HepG2 (cell line): Measurements from ENCODE around the gene GALNT8. TPM values are rescaled to one million over a fixed set of nuclear protein-coding genes. Genes with fewer than 3 reads are reported as not detected.

Experiments
- ATAC-seq: fragments of 200-7000 bp; cut with Tn5 transposase; 3 replicates; pipeline ENCODE4 v1.9.1; 2020; ENCODE audit warnings: mild to moderate bottlenecking, moderate library complexity
- BruUV-seq: library from RNA; stranded (reverse); fragments of 400-500 nt; replicated peaks from 2 replicates; lab custom pipeline; 2021; lab: Mats Ljungman, UMichigan
- CTCF ChIA-PET: fragments of 300-600 bp; formaldehyde crosslinking; extraction: SDS; loops from one replicate; lab custom pipeline; 2021; ENCODE audit warnings: low total read pairs, inconsistent platforms, low intra/inter-chr PET ratio; lab: Yijun Ruan, JAX
- POLR2A ChIA-PET: fragments of 350-600 bp; sonication (Branson Sonifier 250); formaldehyde crosslinking; loops from one replicate; lab custom pipeline; 2020; ENCODE audit warnings: antibody characterized with exemption, inconsistent platforms; lab: Yijun Ruan, JAX
- DNase-seq: peaks from one replicate; pipeline ENCODE4 v3.0.0-alpha.2; 2015; ENCODE audit warnings: low spot score
- FAIRE-seq: peaks from 3 replicates; lab custom pipeline; 2011; peaks lifted over from hg19 to GRCh38; lab: Jason Lieb, UNC
- H2AFZ ChIP-seq: one replicate; pipeline ENCODE4 v1.6.1; 2011; ENCODE audit warnings: low read length, inconsistent platforms
- H3K27ac ChIP-seq: fragments of 300-600 bp; 3 replicates; pipeline ENCODE4 v1.8.0; 2011; ENCODE audit warnings: mixed run types, mild to moderate bottlenecking, mixed read lengths, low read length, inconsistent platforms; ENCODE audit not compliant: insufficient read depth; ENCODE audit errors: extremely low read length
- H3K27me3 ChIP-seq, 2 experiments: fragments of 200-600 bp in 1 of 2; 2 replicates in 1 of 2; 3 replicates in 1 of 2; pipeline versions ENCODE4 v1.6.0 to v1.8.0; 2011; ENCODE audit warnings: low read length in 2 of 2, mild to moderate bottlenecking in 2 of 2, moderate library complexity in 2 of 2, inconsistent platforms in 1 of 2; ENCODE audit not compliant: insufficient read depth in 2 of 2, control insufficient read depth in 1 of 2
- H3K36me3 ChIP-seq, 2 experiments: fragments of 200-600 bp in 1 of 2; replicated peaks in 1 of 2; 2 replicates in 1 of 2; 3 replicates in 1 of 2; pipeline versions ENCODE4 v1.5.1 to v1.8.0; 2011; ENCODE audit warnings: low read length in 2 of 2, inconsistent platforms in 1 of 2; ENCODE audit not compliant: insufficient read depth in 2 of 2, control insufficient read depth in 1 of 2
- H3K4me1 ChIP-seq: 2 replicates; pipeline ENCODE4 v1.5.1; 2012; ENCODE audit warnings: low read length, inconsistent platforms; ENCODE audit not compliant: insufficient read depth
- H3K4me2 ChIP-seq: 2 replicates; pipeline ENCODE4 v1.6.0; 2011; ENCODE audit warnings: low read depth, low read length, inconsistent platforms
- H3K4me3 ChIP-seq, 3 experiments: fragments of 200-600 bp in 1 of 3; sonication (generic), shearing (Covaris generic) in 1 of 3; replicated peaks in 1 of 3; 2 replicates each; pipeline ENCODE4 v1.5.1; 2011 to 2016; ENCODE audit warnings: low read length in 3 of 3, inconsistent platforms in 2 of 3, low read depth in 2 of 3, mild to moderate bottlenecking in 2 of 3, control low read depth in 1 of 3, mixed read lengths in 1 of 3; ENCODE audit not compliant: insufficient read depth in 1 of 3
- H3K79me2 ChIP-seq: one replicate; pipeline ENCODE4 v1.6.1; 2011; ENCODE audit warnings: low read length, inconsistent platforms; ENCODE audit not compliant: insufficient read depth
- H3K9ac ChIP-seq: 2 replicates; pipeline ENCODE4 v1.6.0; 2011; ENCODE audit warnings: mild to moderate bottlenecking, low read depth, low read length, inconsistent platforms; ENCODE audit not compliant: insufficient read depth
- H3K9me3 ChIP-seq: 2 replicates; pipeline ENCODE4 v1.5.1; 2012; ENCODE audit warnings: mild to moderate bottlenecking, low read length
- H4K20me1 ChIP-seq: 2 replicates; pipeline ENCODE4 v1.6.0; 2011; ENCODE audit warnings: inconsistent platforms, mild to moderate bottlenecking, low read length, moderate library complexity; ENCODE audit not compliant: insufficient read depth
- CBX5 ChIP-seq: sonication (generic); formaldehyde crosslinking; IDR thresholded peaks from 2 replicates; pipeline ENCODE4 v1.4.0; 2020; ENCODE audit warnings: missing genetic modification reagents, borderline replicate concordance
- E2F5 ChIP-seq: sonication (generic); formaldehyde crosslinking; conservative IDR thresholded peaks from 2 replicates; pipeline ENCODE4 v1.4.0; 2020; ENCODE audit warnings: missing genetic modification reagents
- REST ChIP-seq, 2 experiments: IDR thresholded peaks; 2 replicates each; pipeline ENCODE4 v1.6.1; 2011 to 2012; ENCODE audit warnings: low read length in 2 of 2, borderline replicate concordance in 1 of 2, low read depth in 1 of 2, mild to moderate bottlenecking in 1 of 2, moderate library complexity in 1 of 2
- SMARCE1 ChIP-seq: fragments of 450-650 bp; IDR thresholded peaks from 2 replicates; pipeline ENCODE4 v1.6.1; 2017; ENCODE audit warnings: borderline replicate concordance
- SUZ12 ChIP-seq: fragments of 150-350 bp; IDR thresholded peaks from 2 replicates; pipeline ENCODE4 v1.6.1; 2014; ENCODE audit warnings: low read depth, low read length
- TGIF2 ChIP-seq: IDR thresholded peaks from 2 replicates; pipeline ENCODE4 v1.6.1; 2016; ENCODE audit warnings: control low read depth, missing compliant biosample characterization
- ZBTB21 ChIP-seq: sonication (generic); formaldehyde crosslinking; IDR thresholded peaks from 2 replicates; pipeline ENCODE4 v1.4.0; 2020; ENCODE audit warnings: missing genetic modification reagents
- ZNF766 ChIP-seq: sonication (generic); formaldehyde crosslinking; IDR thresholded peaks from 2 replicates; pipeline ENCODE4 v1.5.0; 2020; ENCODE audit warnings: missing genetic modification reagents, borderline replicate concordance
- WGBS: methylation state at CpG from one replicate; pipeline ENCODE4 v1.1.6; 2017; ENCODE audit warnings: low lambda C conversion rate; 5-methylcytosine and 5-hydroxymethylcytosine counted together
- in situ Hi-C: cut with HindIII; loops from 2 replicates; pipeline ENCODE4 v1.10.0; 2017; ENCODE audit warnings: low pct_unique_long_range_greater_than_20kb; ENCODE audit not compliant: extremely low pct_ligation_motif_present
- intact Hi-C: fragments of 100-400 bp; cut with micrococcal nuclease; formaldehyde crosslinking; loops from one replicate; pipeline ENCODE4 v1.10.0; 2022; ENCODE audit not compliant: unreplicated experiment
- polyA plus RNA-seq, 8 experiments: library from polyadenylated mRNA; depleted of rRNA in 3 of 8; stranded (reverse) in 7 of 8; unstranded in 1 of 8; fragments of >200 nt; fragmentation: Illumina TruSeq in 4 of 8; extraction: Trizol in 4 of 8; gene quantifications; 2 replicates each; pipeline versions ENCODE4 v1.2.1 to v1.2.3, GENCODE V29; 2011 to 2016; ENCODE audit warnings: low read depth in 4 of 8, missing spikeins in 1 of 8, mixed read lengths in 1 of 8; ENCODE audit not compliant: insufficient read depth in 1 of 8
- total RNA-seq, 5 experiments: library from RNA; depleted of rRNA; stranded (reverse); fragments of >200 nt; fragmentation: Illumina TruSeq; extraction: Trizol; gene quantifications; 2 replicates each; pipeline ENCODE4 v1.2.3, GENCODE V29; 2016; ENCODE audit warnings: low read depth in 1 of 5

GALNT8 gene
- total and polyA plus RNA-seq, 2 of the 13 experiments (the other 11 are each of a cell fraction or from before 2014, with no cell fraction given), result 0.45 TPM; not detected in 1

- Histone ChIP-seq H3K27me3 (peaks cover 0 to 8% of the 10 kb centered on the region in 2 experiments; a peak in 1 of 5 replicates), H3K4me1 (no peaks in the 10 kb centered on the region), H3K27ac (no peak overlapping the region), H3K79me2 (no peaks in the 10 kb centered on the region), H4K20me1 (no peaks in the 10 kb centered on the region), H3K9me3 (no peaks in the 10 kb centered on the region), H3K4me2 (no peak overlapping the region), H3K9ac (no peak overlapping the region), H3K4me3 (no peak overlapping the region), H3K36me3 (no peaks in the 10 kb centered on the region), H2AFZ (no peak overlapping the region)
- ChIA-PET POLR2A (no interaction called here), CTCF (no interaction called here)
- no peak for DNase-seq
- intact Hi-C loops, result no loop called here
- FAIRE-seq, result no peak
- TF ChIP-seq E2F5 (CRISPR knock-in tag), result no peak
- no peak for TF ChIP-seq ZBTB21 (CRISPR knock-in tag)
- no peak for TF ChIP-seq SMARCE1
- no peak for TF ChIP-seq REST (IDR thresholded peaks at IDR 0.05; ENCODE audit: borderline replicate concordance in 1 of 2, low read depth in 1 of 2, low read length in 2 of 2)
- no peak for TF ChIP-seq TGIF2 (CRISPR knock-in tag)
- no peak for TF ChIP-seq ZNF766 (CRISPR knock-in tag)
- no peak for TF ChIP-seq CBX5 (CRISPR knock-in tag)
- no peak for TF ChIP-seq SUZ12
- no peak for ATAC-seq
- in situ Hi-C loops, result no loop called here
- no TSS peak for BruUV-seq
- 49% methylated on average over 3 of the region's 3 CpGs for WGBS
Measured at GRCh38 chr12:4791497-4791896, 71.3 kb downstream of the GALNT8 start.
